GM19099 (cell line): ENCODE data around the gene GRAMD2A.

ENCODE experiments used
- POLR2A ChIP-seq: IDR thresholded peaks from 3 replicates; pipeline ENCODE4 v1.6.1; 2011; ENCODE audit warnings: low read depth; ENCODE audit not compliant: insufficient read length; ENCODE audit errors: extremely low read depth

GRAMD2A gene

DNA sequence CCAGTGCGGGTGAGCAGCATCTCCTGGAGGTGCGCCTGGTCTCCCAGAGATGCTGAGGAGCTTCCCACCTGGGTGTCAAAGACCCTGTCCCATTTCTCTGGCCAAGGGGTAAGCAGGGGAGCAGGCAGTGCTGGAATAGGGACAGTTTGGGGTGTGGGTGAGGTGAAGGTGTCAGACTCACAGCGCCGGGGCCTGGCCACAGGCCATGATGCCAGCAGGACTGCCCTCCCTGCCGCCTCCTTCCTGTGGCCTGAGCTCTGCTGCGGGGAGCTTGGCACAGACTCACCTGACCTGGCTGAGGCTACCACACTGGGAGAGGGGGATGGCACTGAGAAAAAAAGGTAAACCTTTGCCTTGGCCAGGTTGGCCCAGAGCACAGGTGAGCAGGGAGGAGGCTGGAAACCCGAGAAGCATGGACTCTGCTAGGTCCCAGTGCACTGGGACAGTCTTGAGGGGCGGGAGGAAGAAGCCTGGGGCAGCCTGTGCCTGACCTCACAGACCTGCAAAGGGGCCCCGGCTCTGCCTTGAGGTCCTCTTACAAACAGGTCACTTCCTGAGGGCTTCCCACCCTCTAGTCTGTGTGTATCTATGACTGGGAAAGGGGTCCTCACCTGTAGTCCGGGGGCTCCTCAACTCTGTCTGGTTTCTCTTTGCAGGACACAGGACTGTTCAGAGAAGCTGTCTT is 28.2 kb downstream of the GRAMD2A start:
- TF ChIP-seq POLR2A, result no peak

DNA sequence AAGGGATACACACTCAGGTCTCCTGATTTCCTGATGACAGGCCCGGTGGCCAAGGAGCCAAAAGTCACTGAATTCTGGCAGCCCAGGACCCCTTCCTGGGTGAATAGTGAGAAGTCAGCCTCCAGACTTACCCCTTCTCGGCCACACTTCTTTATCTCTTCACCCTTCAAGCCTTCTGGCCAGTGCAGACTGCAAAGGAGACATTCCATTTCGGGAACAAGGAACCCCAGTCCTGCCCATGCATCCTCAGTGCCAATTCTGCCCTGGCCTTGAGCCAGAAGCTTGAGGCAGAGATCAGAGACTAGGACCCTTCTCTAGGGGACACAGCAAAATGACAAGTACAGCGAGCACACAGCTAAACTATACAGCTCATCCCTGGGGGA is 28.8 kb downstream of the GRAMD2A start:
- no peak for TF ChIP-seq POLR2A

DNA sequence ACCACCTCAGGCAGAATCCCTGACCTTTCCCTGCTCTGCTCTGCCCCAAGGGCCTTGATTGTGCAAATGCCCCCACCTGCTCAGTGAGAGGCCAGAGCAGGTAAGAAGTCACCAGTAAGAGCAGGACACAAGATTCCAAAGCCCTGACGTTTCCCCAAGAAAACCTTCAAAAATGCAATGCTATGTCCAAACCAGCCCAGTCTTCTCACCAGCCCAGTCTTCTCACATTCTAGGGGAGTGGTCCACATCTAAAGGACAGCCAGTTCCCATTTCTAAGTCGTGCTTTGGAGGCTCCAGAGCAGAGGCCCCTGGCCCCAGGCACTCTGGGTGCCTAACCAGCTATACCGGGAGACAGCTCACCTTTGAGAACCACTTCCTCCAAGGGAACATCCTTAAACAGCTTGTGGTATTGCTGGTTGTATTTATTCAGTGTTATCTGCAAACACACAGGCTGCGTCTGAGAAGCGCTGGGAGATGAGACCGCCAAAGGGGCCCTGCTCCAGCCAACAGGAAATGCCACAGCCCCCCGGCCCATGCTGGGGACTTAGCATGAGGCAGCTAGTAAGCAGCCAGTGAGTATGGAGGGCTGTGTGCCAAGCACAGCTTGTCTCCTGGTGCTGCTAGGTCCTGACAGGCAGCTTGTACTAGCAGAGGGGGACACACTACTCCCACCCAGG is 29.3 kb downstream of the GRAMD2A start:
- TF ChIP-seq POLR2A, result no peak

DNA sequence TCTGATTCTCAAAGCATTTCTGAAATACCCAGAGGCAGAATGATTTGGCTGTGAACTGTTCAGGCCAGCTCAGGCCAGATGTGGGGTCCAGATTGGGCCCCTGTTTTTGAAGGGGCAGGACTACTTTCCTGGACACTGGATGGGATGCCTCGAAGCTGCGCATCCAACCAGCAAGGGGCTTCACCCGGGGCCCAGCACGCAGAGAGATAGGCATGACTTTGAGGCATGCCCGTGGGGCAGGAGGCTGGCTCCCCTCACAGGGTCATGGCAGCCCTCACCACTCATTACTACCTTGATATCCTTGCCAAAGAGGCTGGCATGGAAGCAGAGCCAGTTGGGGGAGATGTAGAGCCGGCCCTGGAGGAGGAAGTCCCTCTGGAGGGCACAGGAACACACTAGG is 30.1 kb downstream of the GRAMD2A start:
- TF ChIP-seq POLR2A, result no peak

DNA sequence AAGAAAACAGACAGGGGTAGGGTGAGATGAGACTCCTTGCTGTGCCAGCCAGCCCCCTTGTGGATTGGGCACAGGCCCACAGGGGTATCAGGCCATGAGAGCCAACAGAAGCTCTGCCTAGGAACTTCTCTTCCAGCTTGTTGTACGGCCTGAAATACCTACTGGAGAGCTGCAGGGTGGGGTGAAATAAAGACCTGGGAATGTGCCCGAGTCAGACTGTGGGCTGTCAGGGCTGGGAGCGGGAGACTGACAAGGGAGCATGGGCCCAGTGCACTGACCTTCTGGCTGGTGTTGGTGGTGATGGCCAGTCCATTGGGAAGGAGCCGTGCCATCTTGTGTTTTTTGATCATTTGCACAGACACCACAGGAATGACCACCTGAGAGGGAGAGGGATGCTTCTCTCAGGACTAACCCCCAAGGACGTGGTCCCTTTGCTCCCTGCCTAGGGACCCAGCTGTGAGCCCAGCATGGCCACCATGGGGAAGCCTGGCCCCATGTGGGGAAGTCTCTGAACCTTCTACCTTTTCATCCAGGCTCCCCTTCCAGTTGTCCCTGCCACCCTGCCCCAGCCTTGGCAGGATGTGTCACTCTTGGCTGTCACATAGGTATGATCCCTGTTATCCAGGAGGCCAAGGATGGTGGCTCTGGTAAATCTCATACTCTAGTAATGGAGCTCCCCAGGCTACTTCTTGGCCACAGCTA is 30.7 kb downstream of the GRAMD2A start:
- TF ChIP-seq POLR2A, result no peak

DNA sequence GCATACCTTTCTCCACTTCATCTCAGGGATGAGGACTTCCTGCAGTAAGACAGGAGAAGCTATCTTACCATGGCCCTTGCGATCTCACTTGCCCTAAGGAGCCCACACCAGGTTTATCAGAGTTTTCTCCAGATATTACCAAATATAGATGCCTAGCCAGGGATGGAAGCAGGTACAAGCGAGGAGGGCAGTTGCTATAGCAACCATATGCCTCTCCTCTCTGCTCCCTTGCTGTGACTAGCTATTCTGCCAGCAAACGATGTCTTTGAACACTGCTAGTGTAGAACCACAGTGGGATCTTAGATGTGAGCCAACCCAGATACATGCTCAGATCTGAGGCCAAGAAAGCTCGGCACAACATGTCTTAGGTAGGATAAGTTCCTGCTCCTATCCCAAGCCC is 33.9 kb downstream of the GRAMD2A start:
- no peak for TF ChIP-seq POLR2A

DNA sequence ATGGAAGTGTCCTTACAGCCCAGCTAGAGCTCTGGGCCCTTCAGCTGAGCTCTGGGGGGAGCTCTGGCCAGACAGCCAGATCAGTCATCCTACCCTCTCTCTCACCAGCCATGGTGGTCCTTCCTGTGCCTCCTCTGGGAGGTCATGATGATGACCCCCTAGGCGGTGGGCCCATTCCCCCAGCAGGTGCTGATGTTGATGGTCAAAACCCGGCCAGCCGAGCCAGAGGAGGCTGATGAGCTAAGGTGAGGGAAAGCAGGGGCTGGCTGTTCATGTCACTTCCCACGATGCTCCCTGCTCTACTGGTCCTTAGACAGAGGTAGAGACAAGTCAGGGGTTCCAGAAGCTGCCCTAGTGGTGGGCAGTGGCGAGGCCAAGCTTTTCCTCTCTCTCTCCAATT is 35.0 kb downstream of the GRAMD2A start:
- no peak for TF ChIP-seq POLR2A

DNA sequence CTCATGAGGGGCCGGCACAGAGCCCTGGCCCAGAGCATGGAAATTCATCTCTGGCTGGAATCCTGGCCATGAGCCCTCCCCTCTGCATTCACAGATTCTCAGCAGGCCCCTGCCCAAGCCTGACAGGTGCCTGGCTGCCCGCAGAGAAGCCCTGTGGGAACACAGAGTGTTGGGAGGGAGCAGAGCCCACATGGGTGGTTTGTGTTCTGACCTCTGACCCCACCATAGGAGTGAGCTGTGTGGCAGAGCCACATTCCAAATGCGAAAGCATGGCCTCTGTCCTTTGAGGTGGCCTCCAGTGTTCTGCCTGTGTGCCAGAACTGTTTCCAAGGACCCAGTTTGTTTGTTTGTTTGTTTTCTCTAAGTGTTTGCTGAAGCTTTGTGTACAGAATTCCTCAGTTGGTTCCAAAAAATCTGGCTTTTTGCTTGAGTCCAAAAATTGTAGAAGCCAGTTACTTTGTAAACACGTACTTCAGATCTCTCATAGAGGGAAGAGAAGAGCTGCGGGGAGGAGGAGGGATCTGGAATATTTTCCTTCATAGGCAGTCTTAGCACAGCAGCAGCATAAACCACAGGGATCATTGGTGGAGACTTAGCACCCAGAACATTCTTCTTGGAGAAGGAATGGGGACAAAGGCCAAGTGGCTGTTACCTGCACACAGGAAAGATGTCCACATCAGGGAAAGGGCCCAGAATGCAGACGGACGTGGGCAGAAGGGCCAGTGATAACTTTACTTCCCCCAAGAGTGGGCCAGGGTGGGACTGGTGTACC is 36.0 kb downstream of the GRAMD2A start:
- TF ChIP-seq POLR2A, result no peak

DNA sequence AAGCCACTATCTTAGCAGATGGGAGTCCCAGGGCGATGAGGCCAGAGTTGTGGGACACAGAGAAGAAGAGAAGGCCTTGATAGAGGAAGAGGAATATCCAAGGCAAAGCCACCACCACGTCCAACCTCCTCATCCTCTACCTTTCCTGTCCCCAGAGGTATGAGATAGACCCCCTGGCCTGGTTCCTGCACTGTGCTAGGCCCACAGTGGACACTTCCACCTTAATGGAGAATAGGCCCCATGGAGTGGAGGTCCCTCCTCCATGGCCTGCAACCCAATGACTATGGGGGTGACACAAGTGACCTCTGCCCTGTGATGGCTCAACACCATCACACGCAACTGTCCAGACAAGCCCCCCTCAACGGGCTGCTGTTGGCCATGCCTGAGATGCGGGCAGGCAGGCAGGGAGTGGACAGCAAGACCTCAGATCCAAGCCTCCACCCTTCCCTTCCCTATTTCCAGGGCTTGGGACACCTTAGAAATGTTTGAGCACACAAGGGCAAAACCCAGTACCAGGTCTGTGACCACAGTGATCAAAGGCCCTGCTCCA is 36.8 kb downstream of the GRAMD2A start:
- TF ChIP-seq POLR2A, result no peak

DNA sequence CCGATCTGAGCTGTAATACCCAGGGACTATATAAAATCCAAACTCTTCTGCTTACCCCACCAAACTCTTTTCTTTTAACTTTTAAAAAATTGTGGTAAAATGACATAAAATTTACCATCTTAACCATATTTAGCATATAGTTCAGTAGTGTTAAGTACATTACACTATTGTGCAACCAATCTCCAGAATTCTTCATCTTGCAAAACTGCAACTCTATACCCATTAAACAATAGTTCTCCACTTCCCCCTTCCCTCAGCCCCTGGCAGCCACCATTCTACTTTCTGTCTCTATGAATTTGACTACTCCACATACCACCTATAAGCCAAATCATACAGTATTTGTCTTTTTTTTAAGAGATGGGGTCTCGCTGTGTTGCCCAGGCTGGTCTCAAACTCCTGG is 40.7 kb downstream of the GRAMD2A start:
- no peak for TF ChIP-seq POLR2A

DNA sequence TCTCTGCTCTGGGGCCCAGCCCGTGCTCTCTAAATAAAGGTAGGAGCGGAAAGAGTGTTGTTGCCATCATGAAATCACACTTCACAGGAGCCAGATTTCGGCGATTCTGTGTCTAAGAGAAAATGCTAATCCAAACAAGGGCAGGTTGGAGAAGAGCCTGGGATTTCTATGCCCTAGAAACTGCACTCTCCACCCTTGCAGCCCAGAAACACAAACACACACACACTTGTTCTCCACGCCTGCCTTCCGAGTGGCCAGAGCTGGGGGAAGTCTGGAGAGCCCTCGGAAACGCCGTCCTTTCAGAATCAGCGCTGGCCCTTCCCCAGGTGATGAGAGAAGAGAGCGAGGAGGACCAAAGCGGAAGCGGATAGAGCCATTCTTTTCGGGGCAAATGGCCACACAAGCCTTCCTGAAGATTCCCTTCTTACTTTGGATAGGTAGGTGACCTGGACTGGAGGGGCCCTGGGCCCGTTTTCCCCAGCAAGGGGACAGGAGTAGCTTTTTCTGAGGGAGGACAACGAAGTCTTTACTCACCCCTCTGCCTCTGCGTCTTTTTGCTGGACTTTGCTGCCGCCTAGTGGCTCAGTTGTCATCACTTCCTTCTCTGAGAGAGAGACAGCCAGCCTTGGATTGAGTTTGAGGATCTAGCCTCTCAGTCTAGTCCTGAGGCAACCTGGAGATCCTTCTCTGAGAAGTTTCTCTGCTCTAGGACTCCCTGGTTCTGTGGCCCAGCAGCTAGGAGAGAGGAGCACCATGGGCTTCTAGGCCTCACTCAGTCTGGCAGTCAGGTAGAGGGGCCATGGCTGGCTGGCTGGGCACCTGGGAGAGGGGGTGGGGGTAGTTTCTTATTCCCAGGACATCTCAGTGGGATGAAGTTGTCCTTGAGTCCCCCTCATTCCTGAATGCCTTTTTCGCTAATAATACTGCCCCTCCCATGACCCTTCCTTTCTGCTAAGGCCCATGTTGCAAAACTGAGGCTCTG is 41.7 kb downstream of the GRAMD2A start:
- TF ChIP-seq POLR2A, result no peak

DNA sequence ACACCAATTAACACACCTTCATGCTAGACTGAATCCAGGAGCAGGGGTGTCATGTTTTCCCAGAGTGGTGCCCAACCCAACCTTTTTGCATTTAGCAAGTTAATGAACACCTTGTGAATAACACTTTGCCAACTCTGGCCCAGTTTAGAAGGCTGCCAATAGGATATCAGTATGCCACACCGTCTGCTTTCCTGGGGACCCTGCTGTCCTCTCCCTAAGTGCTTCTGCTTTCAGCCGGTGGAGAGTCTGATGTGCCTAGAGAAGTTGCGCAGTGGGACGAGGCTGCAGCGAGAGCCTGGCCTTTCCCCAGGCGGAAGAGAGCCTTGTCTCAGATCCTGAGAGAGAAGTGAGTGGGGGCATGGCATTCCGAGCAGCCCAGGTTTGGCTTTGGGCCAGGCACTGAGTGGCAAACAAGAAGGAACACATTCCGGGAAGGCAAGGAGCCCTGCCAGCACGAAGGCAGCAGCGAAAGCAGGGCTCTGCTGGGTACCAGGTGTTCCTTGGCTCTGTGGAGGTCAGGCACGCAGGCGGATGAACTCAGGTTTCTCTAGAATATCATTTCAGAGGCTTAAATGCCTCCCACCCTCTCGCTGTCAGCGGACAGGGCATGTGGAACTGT is 42.5 kb downstream of the GRAMD2A start:
- no peak for TF ChIP-seq POLR2A

DNA sequence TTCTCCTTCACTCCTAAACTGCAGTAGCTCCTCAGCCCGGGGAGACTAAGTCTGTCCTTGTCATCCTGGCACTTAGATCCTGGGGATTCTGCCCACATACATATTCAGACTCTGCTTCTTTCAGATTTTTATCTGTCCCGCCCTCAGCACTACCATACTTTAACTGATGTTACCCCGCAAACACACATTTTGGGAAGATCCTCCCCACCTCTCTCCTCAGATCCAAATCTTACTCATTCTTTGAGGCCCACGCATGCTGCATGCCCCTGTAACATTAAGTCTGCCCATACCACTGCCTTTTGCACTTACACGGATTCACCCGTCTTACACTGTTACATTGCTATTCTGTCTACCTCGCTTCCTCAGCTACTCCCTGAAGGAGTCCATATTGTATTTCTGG is 43.3 kb downstream of the GRAMD2A start:
- TF ChIP-seq POLR2A, result no peak

DNA sequence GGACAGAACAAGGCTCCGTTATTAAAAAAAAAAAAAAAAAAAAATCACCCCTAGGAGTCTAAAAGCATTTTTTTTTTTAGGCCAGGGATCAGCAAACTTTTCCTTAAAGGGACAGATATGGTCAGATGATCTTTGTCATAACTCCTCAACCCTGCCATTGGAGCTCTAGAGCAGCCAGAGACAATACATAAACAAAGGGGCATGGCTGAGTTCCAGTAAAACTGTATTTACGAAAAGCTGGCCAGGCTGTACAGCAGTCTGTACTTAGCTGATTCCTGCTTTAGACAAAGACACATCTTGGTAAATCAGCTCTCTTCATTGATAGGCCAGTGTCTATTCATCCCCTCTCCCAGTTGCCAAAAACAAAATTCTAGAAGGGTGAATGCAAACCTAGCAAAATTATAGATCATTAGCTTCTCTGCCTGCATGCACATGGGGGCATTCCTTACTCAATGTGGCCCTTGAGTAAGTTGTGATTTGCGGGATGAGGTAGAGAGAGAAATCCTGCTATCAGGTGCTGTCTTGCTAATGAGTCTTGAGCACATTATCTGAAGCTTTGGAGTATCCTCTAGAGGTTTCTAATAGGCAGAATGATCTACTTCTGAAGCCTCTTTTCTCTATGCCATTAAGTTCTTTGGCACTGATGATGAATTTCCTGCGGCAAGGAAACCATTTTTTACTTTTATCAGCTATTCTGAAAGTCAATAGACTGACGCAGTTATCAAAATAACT is 44.2 kb downstream of the GRAMD2A start:
- TF ChIP-seq POLR2A, result no peak

DNA sequence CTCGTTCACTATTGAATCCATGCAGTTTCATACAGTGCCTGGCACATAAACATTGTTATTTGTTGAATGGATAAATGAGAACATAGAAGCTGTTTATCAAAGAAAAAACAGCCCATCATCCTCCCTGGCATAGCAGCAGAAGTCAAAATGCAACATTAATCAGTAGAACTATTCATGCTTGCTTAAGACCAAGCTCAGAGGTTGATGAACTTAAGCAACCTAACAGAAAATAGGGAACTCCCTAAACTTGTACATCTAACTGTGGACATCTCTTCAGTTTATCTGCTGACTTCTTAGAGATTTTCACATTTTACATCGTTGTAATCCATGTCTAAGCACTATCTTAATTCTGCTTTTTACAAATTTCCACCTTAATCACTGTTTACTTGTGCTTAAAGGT is 50.2 kb downstream of the GRAMD2A start:
- no peak for TF ChIP-seq POLR2A
